Esophagus muscularis mucosa (tissue), 4 donors: ENCODE data around the gene RNF146. TPM values are rescaled to one million over a fixed set of nuclear protein-coding genes. Genes with fewer than 3 reads are reported as not detected.

ENCODE experiments used
- DNase-seq: peaks from one replicate; pipeline ENCODE4 v3.0.0-alpha.2; 2017; ENCODE audit errors: extremely low spot score
- H3K27ac ChIP-seq, 4 donors: fragments of 200-600 bp; sonication (generic); replicated peaks in 1 of 4; 1 replicate in 3 of 4; 2 replicates in 1 of 4; pipeline ENCODE4 v1.5.1; 2016 to 2019; ENCODE audit warnings: mild to moderate bottlenecking in 1 of 4
- H3K27me3 ChIP-seq, 4 donors: fragments of 200-600 bp; sonication (generic); one replicate each; pipeline versions ENCODE4 v1.5.1 to v1.6.0; 2016 to 2019
- H3K36me3 ChIP-seq, 4 donors: fragments of 200-600 bp; sonication (generic); one replicate each; pipeline ENCODE4 v1.5.1; 2016 to 2019
- H3K4me1 ChIP-seq, 4 donors: fragments of 200-600 bp; sonication (generic); one replicate each; pipeline ENCODE4 v1.5.1; 2016 to 2019
- H3K4me3 ChIP-seq, 4 donors: fragments of 200-600 bp; sonication (generic); 1 replicate in 2 of 4; 2 replicates in 2 of 4; pipeline ENCODE4 v1.5.1; 2016 to 2019; ENCODE audit warnings: mild to moderate bottlenecking in 4 of 4, moderate library complexity in 1 of 4
- H3K9me3 ChIP-seq, 4 donors: fragments of 200-600 bp; sonication (generic); 1 replicate in 3 of 4; 2 replicates in 1 of 4; pipeline ENCODE4 v1.5.1; 2016 to 2019
- EP300 ChIP-seq: sonication (generic); formaldehyde crosslinking; IDR thresholded peaks from one replicate; pipeline ENCODE4 v1.6.1; 2017; ENCODE audit warnings: antibody characterized with exemption
- POLR2A ChIP-seq: fragments of 450-650 bp; IDR thresholded peaks from one replicate; pipeline ENCODE4 v1.6.1; 2017; ENCODE audit warnings: antibody characterized with exemption, moderate library complexity, mild to moderate bottlenecking, low read depth
- POLR2AphosphoS5 ChIP-seq, 2 donors: sonication (generic); formaldehyde crosslinking; IDR thresholded peaks; one replicate each; pipeline ENCODE4 v1.6.1; 2017; ENCODE audit warnings: antibody characterized with exemption in 2 of 2
- WGBS: methylation state at CpG from one replicate; pipeline ENCODE4 v1.1.5; 2018; 5-methylcytosine and 5-hydroxymethylcytosine counted together
- intact Hi-C: fragments of 100-400 bp; cut with DNase I; formaldehyde crosslinking; loops from one replicate; pipeline ENCODE4 v1.15.1; 2023
- total RNA-seq, 4 donors: library from RNA; depleted of rRNA; stranded (reverse); fragments of >200 nt; gene quantifications; one replicate each; pipeline versions ENCODE4 v1.1.0 to v1.2.1, GENCODE V29; 2016
- TF ChIP-seq, protein P1 (sequence below), 3 experiments: fragments of 200-600 bp in 2 of 3; fragments of 450-650 bp in 1 of 3; sonication (generic) in 2 of 3; IDR thresholded peaks; one replicate each; pipeline ENCODE4 v1.5.1; 2017 to 2019; ENCODE audit warnings: antibody characterized with exemption in 3 of 3, mild to moderate bottlenecking in 2 of 3, moderate library complexity in 1 of 3

Gene RNF146
- total RNA-seq, 4 donors from 2014 or later, result 48.7 to 57.7 (median 54.8) TPM

DNA sequence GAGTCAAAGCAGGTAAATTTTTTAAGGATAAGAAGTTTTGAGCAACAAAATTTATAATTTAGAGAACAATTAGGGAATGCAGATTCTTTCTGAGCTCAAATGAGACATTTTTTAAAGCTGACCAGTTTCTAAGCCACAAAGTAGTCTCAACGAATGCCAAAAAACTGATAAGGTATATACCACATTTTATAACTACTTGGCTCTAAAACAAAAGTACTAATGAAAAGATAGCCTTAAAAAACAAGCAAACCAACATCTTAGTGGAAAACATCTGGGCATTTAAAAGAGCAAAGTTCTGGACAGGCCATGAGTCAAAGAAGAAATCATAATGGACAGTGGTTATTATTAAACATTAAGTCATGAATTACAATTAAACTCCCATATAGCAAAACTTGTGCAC is 23.2 kb upstream of the RNF146 start:
- TF ChIP-seq, protein P1, sequence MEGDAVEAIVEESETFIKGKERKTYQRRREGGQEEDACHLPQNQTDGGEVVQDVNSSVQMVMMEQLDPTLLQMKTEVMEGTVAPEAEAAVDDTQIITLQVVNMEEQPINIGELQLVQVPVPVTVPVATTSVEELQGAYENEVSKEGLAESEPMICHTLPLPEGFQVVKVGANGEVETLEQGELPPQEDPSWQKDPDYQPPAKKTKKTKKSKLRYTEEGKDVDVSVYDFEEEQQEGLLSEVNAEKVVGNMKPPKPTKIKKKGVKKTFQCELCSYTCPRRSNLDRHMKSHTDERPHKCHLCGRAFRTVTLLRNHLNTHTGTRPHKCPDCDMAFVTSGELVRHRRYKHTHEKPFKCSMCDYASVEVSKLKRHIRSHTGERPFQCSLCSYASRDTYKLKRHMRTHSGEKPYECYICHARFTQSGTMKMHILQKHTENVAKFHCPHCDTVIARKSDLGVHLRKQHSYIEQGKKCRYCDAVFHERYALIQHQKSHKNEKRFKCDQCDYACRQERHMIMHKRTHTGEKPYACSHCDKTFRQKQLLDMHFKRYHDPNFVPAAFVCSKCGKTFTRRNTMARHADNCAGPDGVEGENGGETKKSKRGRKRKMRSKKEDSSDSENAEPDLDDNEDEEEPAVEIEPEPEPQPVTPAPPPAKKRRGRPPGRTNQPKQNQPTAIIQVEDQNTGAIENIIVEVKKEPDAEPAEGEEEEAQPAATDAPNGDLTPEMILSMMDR (IDR thresholded peaks at IDR 0.05), result no peak
- TF ChIP-seq POLR2AphosphoS5 (IDR thresholded peaks at IDR 0.05), result no peak
- no peak for TF ChIP-seq POLR2A
- TF ChIP-seq EP300, result no peak
- H3K27ac ChIP-seq, result no peak overlapping the region
- no peaks in the 10 kb centered on the region for H3K36me3 ChIP-seq
- no peaks in the 10 kb centered on the region for H3K27me3 ChIP-seq
- no peaks in the 10 kb centered on the region for H3K9me3 ChIP-seq
- 67% methylated on average over 1 of the region's 1 CpG for WGBS
- DNase-seq, result no peak
- H3K4me3 ChIP-seq, result no peak overlapping the region
- intact Hi-C loops, result no loop called here
- H3K4me1 ChIP-seq, result no peaks in the 10 kb centered on the region

DNA sequence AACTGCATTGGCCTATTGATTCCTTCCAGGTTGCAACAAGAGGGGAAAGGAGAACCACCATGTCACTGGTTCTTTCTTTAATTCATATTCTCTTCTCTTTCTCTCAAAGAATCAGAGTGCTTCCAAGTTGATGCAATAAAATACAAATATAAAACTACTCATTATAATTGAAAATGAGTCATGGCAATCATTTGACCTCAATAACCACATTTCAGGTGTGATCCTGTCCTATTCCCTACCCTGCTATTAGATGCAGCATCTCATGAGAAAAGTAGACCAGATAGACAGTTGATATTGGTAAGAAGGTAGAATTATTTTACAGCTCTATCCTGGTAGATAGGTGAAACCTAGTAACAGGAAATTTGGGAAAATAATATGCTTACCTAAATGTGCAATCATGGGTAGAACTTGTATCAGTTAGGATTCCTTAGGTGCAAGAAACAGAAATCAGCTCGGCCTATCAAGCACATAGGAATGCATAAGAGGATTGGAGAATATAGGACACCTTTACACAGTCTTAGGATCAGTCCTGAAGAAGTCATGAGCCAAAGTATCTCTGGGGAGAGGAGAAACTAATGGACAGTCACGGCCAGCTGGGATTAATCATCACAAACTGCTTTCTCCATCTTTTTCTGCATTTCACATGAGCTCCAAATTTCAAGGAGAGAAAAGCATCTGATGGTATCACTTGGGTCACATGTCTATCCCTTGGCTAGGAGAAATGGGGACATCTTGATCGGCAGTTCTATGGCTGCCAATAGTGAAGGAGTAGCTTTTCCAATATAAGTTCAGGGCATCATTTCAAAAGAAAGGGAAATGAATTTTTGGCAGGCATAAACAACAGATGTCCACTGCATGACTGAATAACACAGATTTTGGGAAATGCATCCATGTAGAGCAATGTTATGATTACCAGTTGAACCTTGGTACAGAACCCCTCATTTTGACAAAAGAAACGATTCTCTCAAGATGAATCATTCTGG is 19.3 kb upstream of the RNF146 start:
- WGBS, result 66% methylated on average over 4 of the region's 4 CpGs

GRCh38 chr6:127249621-127250020 is 17.0 kb upstream of the RNF146 start:
- TF ChIP-seq, protein P1 (IDR thresholded peaks at IDR 0.05), result no peak
- TF ChIP-seq POLR2AphosphoS5 (IDR thresholded peaks at IDR 0.05) (no peak), POLR2A (no peak), EP300 (no peak)
- no peaks in the 10 kb centered on the region for H3K4me1 ChIP-seq
- H3K36me3 ChIP-seq, result no peaks in the 10 kb centered on the region
- no peak for DNase-seq
- intact Hi-C loops, result no loop called here
- H3K4me3 ChIP-seq, result no peak overlapping the region
- no peaks in the 10 kb centered on the region for H3K9me3 ChIP-seq
- WGBS, result 96% methylated on average over 1 of the region's 1 CpG
- H3K27ac ChIP-seq, result no peak overlapping the region
- no peaks in the 10 kb centered on the region for H3K27me3 ChIP-seq

More for the DNA sequence above, 19.3 kb upstream of the RNF146 start:
- Histone ChIP-seq H3K4me3 (no peak overlapping the region), H3K9me3 (no peaks in the 10 kb centered on the region), H3K4me1 (no peaks in the 10 kb centered on the region), H3K27me3 (no peaks in the 10 kb centered on the region), H3K36me3 (no peaks in the 10 kb centered on the region), H3K27ac (no peak overlapping the region)
- DNase-seq, result no peak
- intact Hi-C loops, result no loop called here
- TF ChIP-seq EP300 (no peak), POLR2A (no peak), POLR2AphosphoS5 (IDR thresholded peaks at IDR 0.05) (no peak)
- TF ChIP-seq, protein P1 (IDR thresholded peaks at IDR 0.05), result no peak

DNA sequence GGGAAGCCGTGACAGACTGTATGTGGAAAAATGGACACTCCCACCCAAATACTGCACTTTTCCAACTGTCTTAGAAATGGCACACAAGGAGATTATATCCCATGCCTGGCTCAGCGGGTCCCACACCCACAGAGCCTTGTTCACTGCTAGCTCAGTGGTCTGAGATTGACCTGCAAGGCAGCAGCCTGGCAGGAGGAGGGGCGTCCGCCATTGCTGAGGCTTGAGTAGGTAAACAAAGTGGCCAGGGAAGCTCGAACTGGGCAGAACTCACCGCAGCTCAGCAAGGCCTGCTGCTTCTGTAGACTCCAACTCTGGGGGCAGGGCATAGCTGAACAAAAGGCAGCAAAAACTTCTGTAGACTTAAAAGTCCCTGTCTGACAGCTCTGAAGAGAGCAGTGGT is 11.4 kb upstream of the RNF146 start:
- WGBS, result 90% methylated on average over 6 of the region's 6 CpGs
- H3K4me1 ChIP-seq, result no peaks in the 10 kb centered on the region
- no peak for DNase-seq
- no peaks in the 10 kb centered on the region for H3K9me3 ChIP-seq
- intact Hi-C loops, result no loop called here
- H3K27me3 ChIP-seq, result no peaks in the 10 kb centered on the region
- no peaks in the 10 kb centered on the region for H3K36me3 ChIP-seq
- H3K4me3 ChIP-seq, result no peak overlapping the region
- TF ChIP-seq, protein P1 (IDR thresholded peaks at IDR 0.05), result no peak
- TF ChIP-seq EP300 (no peak), POLR2A (no peak), POLR2AphosphoS5 (IDR thresholded peaks at IDR 0.05) (no peak)
- H3K27ac ChIP-seq, result no peak overlapping the region
